Adrenal gland (tissue), 5 donors: ENCODE measurements around the gene STAT4.

Experiments used
- CTCF ChIP-seq, 6 experiments: fragments of 450-650 bp in 4 of 6; fragments of 200-600 bp in 2 of 6; sonication (generic) in 1 of 6; IDR thresholded peaks; 1 replicate in 5 of 6; 2 replicates in 1 of 6; pipeline versions ENCODE4 v1.5.1 to v1.8.0; 2016 to 2021; ENCODE audit warnings: antibody characterized with exemption in 6 of 6, mild to moderate bottlenecking in 2 of 6, moderate library complexity in 1 of 6
- POLR2A ChIP-seq, 2 donors: fragments of 450-650 bp; IDR thresholded peaks; one replicate each; pipeline ENCODE4 v1.6.1; 2017; ENCODE audit warnings: antibody characterized with exemption in 2 of 2, mild to moderate bottlenecking in 2 of 2, moderate library complexity in 1 of 2
- donor health status: DM: no; HTN: no; CAD: no.

GRCh38 chr2:191187105-191187829 is 36.5 kb upstream of the STAT4 start:
- TF ChIP-seq CTCF (IDR thresholded peaks at IDR 0.05): no peak
- TF ChIP-seq POLR2A (IDR thresholded peaks at IDR 0.05): no peak
